Gastroesophageal sphincter (tissue), 4 donors: Measurements from ENCODE around the gene KCNMA1. TPM values are rescaled to one million over a fixed set of nuclear protein-coding genes. Genes with fewer than 3 reads are reported as not detected.

Source experiments
- ATAC-seq: fragments of 150-250 bp; one replicate; pipeline ENCODE4 v1.9.1; 2016; ENCODE audit warnings: mild to moderate bottlenecking, moderate library complexity
- H3K27ac ChIP-seq, 4 donors: fragments of 200-600 bp; sonication (generic) in 3 of 4; 1 replicate in 3 of 4; 2 replicates in 1 of 4; pipeline ENCODE4 v1.5.1; 2016 to 2019
- H3K27me3 ChIP-seq: fragments of 200-600 bp; sonication (generic); one replicate; pipeline ENCODE4 v1.5.1; 2019
- H3K36me3 ChIP-seq, 2 donors: fragments of 200-600 bp; sonication (generic); one replicate each; pipeline ENCODE4 v1.5.1; 2019; ENCODE audit warnings: control low read depth in 1 of 2
- H3K4me1 ChIP-seq, 3 donors: fragments of 200-600 bp; sonication (generic); 1 replicate in 2 of 3; 2 replicates in 1 of 3; pipeline ENCODE4 v1.5.1; 2016 to 2019; ENCODE audit warnings: control low read depth in 2 of 3
- H3K4me3 ChIP-seq, 2 donors: fragments of 200-600 bp; sonication (generic); one replicate each; pipeline ENCODE4 v1.5.1; 2019; ENCODE audit warnings: mild to moderate bottlenecking in 1 of 2, moderate library complexity in 1 of 2
- H3K9me3 ChIP-seq, 3 donors: fragments of 200-600 bp; sonication (generic); one replicate each; pipeline ENCODE4 v1.5.1; 2017 to 2019; ENCODE audit warnings: control low read depth in 2 of 3
- CTCF ChIP-seq, 4 experiments: fragments of 200-600 bp in 2 of 4; fragments of 450-650 bp in 2 of 4; sonication (generic) in 1 of 4; IDR thresholded peaks; one replicate each; pipeline ENCODE4 v1.5.1; 2017 to 2019; ENCODE audit warnings: antibody characterized with exemption in 4 of 4, mild to moderate bottlenecking in 2 of 4, moderate library complexity in 2 of 4
- EP300 ChIP-seq: sonication (generic); formaldehyde crosslinking; IDR thresholded peaks from one replicate; pipeline ENCODE4 v1.6.1; 2017; ENCODE audit warnings: antibody characterized with exemption, mild to moderate bottlenecking
- POLR2A ChIP-seq, 2 donors: fragments of 450-650 bp; IDR thresholded peaks; one replicate each; pipeline ENCODE4 v1.6.1; 2017; ENCODE audit warnings: antibody characterized with exemption in 2 of 2, mild to moderate bottlenecking in 2 of 2, moderate library complexity in 1 of 2
- POLR2AphosphoS5 ChIP-seq: sonication (generic); formaldehyde crosslinking; IDR thresholded peaks from one replicate; pipeline ENCODE4 v1.6.1; 2017; ENCODE audit warnings: antibody characterized with exemption
- WGBS, 2 donors: methylation state at CpG; one replicate each; pipeline ENCODE4 v1.1.5; 2018; ENCODE audit warnings: low coverage in 1 of 2; 5-methylcytosine and 5-hydroxymethylcytosine counted together
- total RNA-seq, 4 donors: library from RNA; depleted of rRNA; stranded (reverse); fragments of >200 nt; gene quantifications; one replicate each; pipeline ENCODE4 v1.1.0, GENCODE V29; 2016

The KCNMA1 gene
- total RNA-seq, 4 donors from 2014 or later: 168 to 389 (median 323) TPM

- peak overlapping the region in 2 of 4 donors; percentile 13 to 35 for H3K27ac ChIP-seq
- no peaks in the 10 kb centered on the region for H3K9me3 ChIP-seq
- H3K4me3 ChIP-seq: no peak overlapping the region
- ATAC-seq: no peak
- H3K4me1 ChIP-seq: peaks cover 0 to 28% (median 0%) of the 10 kb centered on the region in 3 donors
- H3K27me3 ChIP-seq: no peaks in the 10 kb centered on the region
- 56 to 63% methylated on average over 10 of the region's 10 CpGs for WGBS, 2 donors
- peaks cover 0 to 14% of the 10 kb centered on the region in 2 donors for H3K36me3 ChIP-seq
- TF ChIP-seq POLR2AphosphoS5: no peak
- no peak for TF ChIP-seq EP300
- TF ChIP-seq CTCF (IDR thresholded peaks at IDR 0.05): no peak
- TF ChIP-seq POLR2A (IDR thresholded peaks at IDR 0.05): no peak
Observed at GRCh38 chr10:77398986-77399755, 238.4 kb downstream of the KCNMA1 start.

GRCh38 chr10:77398558-77398957, 239.1 kb downstream of the KCNMA1 start:
- WGBS, 2 donors: 50 to 63% methylated on average over 2 of the region's 2 CpGs
- Histone ChIP-seq H3K27me3 (no peaks in the 10 kb centered on the region), H3K27ac (peak overlapping the region in 1 of 4 donors; percentile 8), H3K4me1 (peaks cover 0 to 34% (median 0%) of the 10 kb centered on the region in 3 donors), H3K9me3 (no peaks in the 10 kb centered on the region), H3K4me3 (no peak overlapping the region), H3K36me3 (peaks cover 0 to 10% of the 10 kb centered on the region in 2 donors)
- TF ChIP-seq POLR2A (IDR thresholded peaks at IDR 0.05) (no peak), POLR2AphosphoS5 (no peak), EP300 (no peak), CTCF (IDR thresholded peaks at IDR 0.05) (no peak)
- no peak for ATAC-seq

DNA sequence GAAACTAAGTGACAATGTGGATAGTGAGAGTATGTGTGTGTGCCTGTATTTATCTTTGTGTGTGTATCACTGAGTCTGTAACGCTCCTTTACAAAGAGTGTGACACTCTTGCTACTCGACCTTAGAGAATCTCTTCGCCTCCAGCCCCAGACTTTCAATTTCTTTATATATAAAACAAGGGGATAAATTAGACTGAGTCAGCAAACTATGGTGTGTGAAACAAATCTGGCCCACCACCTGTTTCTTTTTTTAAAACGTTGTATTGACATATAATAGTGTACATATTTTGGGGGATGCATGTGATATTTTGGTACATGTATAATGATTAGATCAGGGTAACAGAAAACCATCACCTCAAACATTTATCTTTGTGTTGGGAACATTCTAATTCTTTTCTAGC, 240.5 kb downstream of the KCNMA1 start:
- H3K4me1 ChIP-seq: peaks cover 0 to 49% (median 3%) of the 10 kb centered on the region in 3 donors
- H3K9me3 ChIP-seq: no peaks in the 10 kb centered on the region
- no peaks in the 10 kb centered on the region for H3K36me3 ChIP-seq
- no peak overlapping the region for H3K4me3 ChIP-seq
- 63 to 84% methylated on average over 4 of the region's 4 CpGs for WGBS, 2 donors
- TF ChIP-seq EP300 (no peak), POLR2AphosphoS5 (no peak), CTCF (IDR thresholded peaks at IDR 0.05) (no peak), POLR2A (IDR thresholded peaks at IDR 0.05) (no peak)
- no peaks in the 10 kb centered on the region for H3K27me3 ChIP-seq
- peak overlapping the region in 1 of 4 donors; percentile 8 for H3K27ac ChIP-seq
- ATAC-seq: no peak

GRCh38 chr10:77396290-77396689, 241.3 kb downstream of the KCNMA1 start:
- H3K27me3 ChIP-seq: no peaks in the 10 kb centered on the region
- TF ChIP-seq EP300 (no peak), POLR2A (IDR thresholded peaks at IDR 0.05) (no peak), CTCF (IDR thresholded peaks at IDR 0.05) (no peak), POLR2AphosphoS5 (no peak)
- H3K4me3 ChIP-seq: no peak overlapping the region
- no peaks in the 10 kb centered on the region for H3K36me3 ChIP-seq
- no peaks in the 10 kb centered on the region for H3K9me3 ChIP-seq
- H3K4me1 ChIP-seq: peaks cover 0 to 57% (median 7%) of the 10 kb centered on the region in 3 donors
- H3K27ac ChIP-seq: peak overlapping the region in 1 of 4 donors; percentile 8
- no peak for ATAC-seq
- WGBS, 2 donors: 90 to 95% methylated on average over 2 of the region's 2 CpGs
